Glutamatergic neuron (in vitro differentiated cells): ENCODE results near the gene PDCL3. TPM values are rescaled to one million over a fixed set of nuclear protein-coding genes. Genes with fewer than 3 reads are reported as not detected.

ENCODE experiments used
- DNase-seq: peaks from one replicate; pipeline ENCODE4 v3.0.0; 2022
- H3K27ac Mint-ChIP-seq: one replicate; pipeline ENCODE4 v1.8.0; 2020; ENCODE audit warnings: mild to moderate bottlenecking, mixed read lengths, inconsistent platforms; ENCODE audit not compliant: unreplicated experiment
- H3K27me3 Mint-ChIP-seq: one replicate; pipeline ENCODE4 v1.8.0; 2020; ENCODE audit warnings: mild to moderate bottlenecking, moderate library complexity, mixed read lengths, inconsistent platforms; ENCODE audit not compliant: unreplicated experiment
- H3K36me3 Mint-ChIP-seq: one replicate; pipeline ENCODE4 v1.8.0; 2020; ENCODE audit warnings: mild to moderate bottlenecking, mixed read lengths, inconsistent platforms; ENCODE audit not compliant: unreplicated experiment
- H3K4me1 Mint-ChIP-seq: one replicate; pipeline ENCODE4 v1.8.0; 2020; ENCODE audit warnings: mild to moderate bottlenecking, low read depth, mixed read lengths, inconsistent platforms; ENCODE audit not compliant: unreplicated experiment
- H3K4me3 Mint-ChIP-seq: one replicate; pipeline ENCODE4 v1.8.0; 2020; ENCODE audit warnings: mild to moderate bottlenecking, mixed read lengths, inconsistent platforms; ENCODE audit not compliant: unreplicated experiment
- H3K9me3 Mint-ChIP-seq: one replicate; pipeline ENCODE4 v1.8.0; 2020; ENCODE audit warnings: mild to moderate bottlenecking, moderate library complexity, mixed read lengths, inconsistent platforms; ENCODE audit not compliant: unreplicated experiment
- long read RNA-seq: library from polyadenylated mRNA; unstranded; transcript quantifications from one replicate; pipeline ENCODE4 v2.0.0, GENCODE V29; 2020; ENCODE audit not compliant: unreplicated experiment
- total RNA-seq: library from RNA; stranded (reverse); fragmentation: NEBNext Ultra II Directional; extraction: Animal tissue kit (Norgen Biotek cat#: 25700); gene quantifications from one replicate; pipeline ENCODE4 v1.2.1, GENCODE V29; 2021; ENCODE audit not compliant: unreplicated experiment
- TF ChIP-seq, protein P1 (sequence below): fragments of 200-600 bp; sonication (generic); IDR thresholded peaks from one replicate; pipeline ENCODE4 v1.5.0; 2021; ENCODE audit not compliant: partially characterized antibody, unreplicated experiment

Gene PDCL3
- total RNA-seq: 24.9 TPM
- long read RNA-seq, transcript PDCL3-201 (6 exons, 1,337 nt): major isoform, 43 of 47 reads
- long read RNA-seq, partial matches to known transcripts: 2 of 47 reads
- long read RNA-seq, other reads (novel, unspliced or antisense): 2 of 47 reads

DNA sequence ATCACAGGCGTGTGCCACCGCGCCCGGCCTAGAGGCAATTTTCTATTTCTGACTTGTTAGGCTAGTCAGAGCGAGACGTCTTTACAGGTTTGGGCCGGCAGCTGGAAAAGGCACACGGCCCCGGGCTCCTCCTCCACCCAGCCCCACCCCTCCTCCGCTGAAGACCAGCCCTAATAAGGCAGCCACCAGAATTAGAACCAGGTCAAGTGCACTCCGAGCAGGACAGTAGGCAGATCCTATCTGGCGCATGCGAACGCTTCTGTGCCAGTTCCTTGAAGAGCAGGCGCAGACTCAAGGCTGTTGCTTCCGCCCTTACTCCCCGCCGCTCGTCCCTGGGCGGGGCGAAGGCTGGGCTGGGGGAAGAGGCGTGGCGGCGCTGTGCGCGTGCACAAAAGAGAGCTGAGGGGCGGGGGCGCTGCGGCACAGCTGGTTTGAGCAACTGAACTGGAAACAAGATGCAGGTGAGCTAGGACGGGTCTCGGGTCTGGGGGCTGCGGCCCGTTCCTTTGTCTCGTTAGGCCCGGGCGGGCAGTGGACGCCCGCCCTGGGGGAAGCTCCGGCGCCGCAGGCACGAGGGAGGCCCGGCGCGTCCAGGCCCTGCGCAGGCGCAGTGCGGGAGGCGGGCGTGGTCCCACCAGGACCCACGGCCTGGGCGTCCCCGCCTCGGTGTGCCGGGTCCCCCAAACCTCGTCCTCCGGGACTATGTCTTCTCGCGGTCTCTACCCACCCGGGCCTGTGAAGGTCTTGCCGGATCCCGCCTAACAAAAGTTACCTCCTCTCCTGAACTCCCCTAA is at the start of gene PDCL3:
Gene PDCL3, plus strand, starts transcription at position 381 of the 794 bp plus-strand sequence. Its CDS starts 75 bp downstream, at position 456.
- Mint-ChIP-seq H3K27ac (peak within 1 kb of the TSS; percentile 95), H3K4me1 (peaks cover 3% of the 10 kb centered on the region), H3K9me3 (peaks cover 4% of the 10 kb centered on the region), H3K4me3 (peak within 1 kb of the TSS; percentile 88), H3K27me3 (peaks cover 12% of the 10 kb centered on the region), H3K36me3 (no peaks in the 10 kb centered on the region)
- DNase-seq: peak; percentile 93
- TF ChIP-seq, protein P1, sequence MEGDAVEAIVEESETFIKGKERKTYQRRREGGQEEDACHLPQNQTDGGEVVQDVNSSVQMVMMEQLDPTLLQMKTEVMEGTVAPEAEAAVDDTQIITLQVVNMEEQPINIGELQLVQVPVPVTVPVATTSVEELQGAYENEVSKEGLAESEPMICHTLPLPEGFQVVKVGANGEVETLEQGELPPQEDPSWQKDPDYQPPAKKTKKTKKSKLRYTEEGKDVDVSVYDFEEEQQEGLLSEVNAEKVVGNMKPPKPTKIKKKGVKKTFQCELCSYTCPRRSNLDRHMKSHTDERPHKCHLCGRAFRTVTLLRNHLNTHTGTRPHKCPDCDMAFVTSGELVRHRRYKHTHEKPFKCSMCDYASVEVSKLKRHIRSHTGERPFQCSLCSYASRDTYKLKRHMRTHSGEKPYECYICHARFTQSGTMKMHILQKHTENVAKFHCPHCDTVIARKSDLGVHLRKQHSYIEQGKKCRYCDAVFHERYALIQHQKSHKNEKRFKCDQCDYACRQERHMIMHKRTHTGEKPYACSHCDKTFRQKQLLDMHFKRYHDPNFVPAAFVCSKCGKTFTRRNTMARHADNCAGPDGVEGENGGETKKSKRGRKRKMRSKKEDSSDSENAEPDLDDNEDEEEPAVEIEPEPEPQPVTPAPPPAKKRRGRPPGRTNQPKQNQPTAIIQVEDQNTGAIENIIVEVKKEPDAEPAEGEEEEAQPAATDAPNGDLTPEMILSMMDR: no peak

DNA sequence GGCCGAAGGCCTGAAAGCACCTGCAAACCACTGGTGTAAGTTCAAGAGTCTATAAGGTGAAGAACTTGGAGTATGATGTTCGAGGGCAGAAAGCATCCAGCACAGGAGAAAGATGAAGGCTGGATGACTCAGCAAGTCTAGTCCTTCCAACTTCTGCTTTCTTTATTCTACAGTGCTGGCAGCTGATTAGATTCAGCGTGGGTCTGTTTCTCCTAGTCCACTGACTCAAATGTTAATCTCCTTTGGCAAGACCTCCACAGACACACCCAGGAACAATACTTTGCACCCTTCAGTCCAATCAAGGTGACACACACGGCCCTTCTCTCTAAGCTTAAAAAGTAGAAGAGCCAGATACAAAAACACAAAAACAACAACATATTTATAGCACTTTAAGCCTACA is 49.1 kb upstream of the PDCL3 start:
- Mint-ChIP-seq H3K9me3 (no peaks in the 10 kb centered on the region), H3K4me1 (no peaks in the 10 kb centered on the region), H3K36me3 (peaks cover under 1% of the 10 kb centered on the region), H3K27ac (no peak overlapping the region), H3K4me3 (no peak overlapping the region), H3K27me3 (peaks cover 3% of the 10 kb centered on the region)
- TF ChIP-seq, protein P1: no peak
- no peak for DNase-seq

DNA sequence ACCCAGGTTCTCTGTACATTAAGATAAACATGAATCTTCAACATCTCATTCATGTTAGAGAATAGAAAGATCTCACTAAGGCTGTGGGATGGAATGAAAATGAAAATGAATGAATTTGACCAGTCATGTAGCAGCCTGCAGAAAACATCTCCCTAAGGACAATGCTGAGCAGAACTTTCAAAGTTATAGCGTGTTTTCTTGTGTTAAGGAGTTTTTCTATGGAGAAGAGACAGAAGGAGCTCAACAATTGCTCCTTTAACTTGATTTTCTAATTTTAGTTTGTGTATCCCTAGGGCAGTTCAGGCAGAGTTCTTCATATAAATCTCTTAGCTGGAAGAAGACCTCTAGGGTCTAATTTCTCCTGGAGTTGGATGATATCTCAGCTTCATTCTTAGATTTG is 45.2 kb upstream of the PDCL3 start:
- H3K27me3 Mint-ChIP-seq: peaks cover 4% of the 10 kb centered on the region
- H3K36me3 Mint-ChIP-seq: no peaks in the 10 kb centered on the region
- TF ChIP-seq, protein P1: no peak
- no peaks in the 10 kb centered on the region for H3K9me3 Mint-ChIP-seq
- DNase-seq: no peak
- H3K27ac Mint-ChIP-seq: no peak overlapping the region
- no peaks in the 10 kb centered on the region for H3K4me1 Mint-ChIP-seq
- no peak overlapping the region for H3K4me3 Mint-ChIP-seq

DNA sequence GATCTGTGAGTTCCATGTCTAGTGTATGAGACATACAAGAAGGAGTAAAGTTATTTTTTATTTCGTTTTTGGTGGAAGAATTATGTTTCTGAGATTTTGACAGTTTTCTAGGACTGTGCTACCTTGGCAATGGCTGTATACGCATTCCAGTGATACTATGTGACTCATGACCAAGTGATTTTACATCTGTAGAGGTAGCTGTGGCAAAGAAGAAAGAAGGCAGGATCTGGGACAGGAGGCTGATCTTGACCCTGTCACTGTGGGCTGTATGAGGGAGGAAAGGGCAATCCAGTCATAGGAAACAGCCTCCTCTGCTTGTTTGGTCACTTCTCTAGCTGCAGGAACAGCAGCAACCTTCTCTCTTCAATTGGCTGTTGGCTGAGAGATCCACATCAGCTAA is 44.0 kb upstream of the PDCL3 start:
- no peak overlapping the region for H3K4me3 Mint-ChIP-seq
- no peaks in the 10 kb centered on the region for H3K4me1 Mint-ChIP-seq
- no peak for DNase-seq
- peaks cover 4% of the 10 kb centered on the region for H3K27me3 Mint-ChIP-seq
- H3K36me3 Mint-ChIP-seq: no peaks in the 10 kb centered on the region
- H3K9me3 Mint-ChIP-seq: no peaks in the 10 kb centered on the region
- TF ChIP-seq, protein P1: no peak
- H3K27ac Mint-ChIP-seq: no peak overlapping the region

DNA sequence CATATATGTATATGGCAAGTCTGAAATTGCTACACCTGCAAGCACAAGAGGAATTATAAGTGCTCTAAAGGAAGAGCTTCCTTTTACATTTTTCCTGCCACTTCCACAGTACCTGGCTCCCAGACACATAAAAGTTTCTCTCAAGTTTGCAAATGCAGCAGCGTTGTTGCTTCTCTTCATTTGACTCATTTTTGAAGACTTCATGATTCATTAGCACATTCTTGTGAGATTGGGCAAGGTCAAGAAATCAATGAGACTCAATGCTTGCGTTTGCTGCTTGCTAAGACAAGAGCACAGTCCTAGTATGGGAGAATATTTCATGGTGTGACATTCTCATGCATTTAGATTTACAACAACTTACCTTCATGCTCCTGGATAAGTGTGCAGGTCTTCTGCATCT is 42.6 kb upstream of the PDCL3 start:
- Mint-ChIP-seq H3K36me3 (no peaks in the 10 kb centered on the region), H3K27me3 (peaks cover 4% of the 10 kb centered on the region)
- DNase-seq: no peak

More for the DNA sequence above, 42.6 kb upstream of the PDCL3 start:
- Mint-ChIP-seq H3K4me1 (no peaks in the 10 kb centered on the region), H3K27ac (no peak overlapping the region), H3K4me3 (no peak overlapping the region), H3K9me3 (no peaks in the 10 kb centered on the region)
- TF ChIP-seq, protein P1: no peak
